Endometrial microvascular endothelial cells (primary cell): ENCODE data around the gene SKIC2. TPM values are rescaled to one million over a fixed set of nuclear protein-coding genes. Genes with fewer than 3 reads are reported as not detected.

Experiments
- total RNA-seq: library from RNA; depleted of rRNA; stranded (reverse); fragments of >200 nt; gene quantifications from one replicate; pipeline ENCODE4 v1.2.3, GENCODE V29; 2015; ENCODE audit errors: inconsistent ontology term

SKIC2 gene
- total RNA-seq, 1 donor from 2014 or later: 78.6 TPM

Other genes starting within 250 kb of the SKIC2 start
- not detected for gene LY6G6D, start 243.8 kb upstream of the SKIC2 start, total RNA-seq
- not detected for gene LY6G6C, start 237.4 kb upstream of the SKIC2 start, total RNA-seq
- gene MPIG6B, start 235.8 kb upstream of the SKIC2 start, total RNA-seq: not detected
- 64.2 TPM for gene DDAH2, start 229.9 kb upstream of the SKIC2 start, total RNA-seq
- 1,067 TPM for gene CLIC1, start 222.6 kb upstream of the SKIC2 start, total RNA-seq
- 7.8 TPM for gene MSH5, start 219.2 kb upstream of the SKIC2 start, total RNA-seq
- not detected for gene SAPCD1, start 196.5 kb upstream of the SKIC2 start, total RNA-seq
- gene VWA7, start 181.8 kb upstream of the SKIC2 start, total RNA-seq: not detected
- gene VARS1, start 163.4 kb upstream of the SKIC2 start, total RNA-seq: 101 TPM
- 172 TPM for gene LSM2, start 152.2 kb upstream of the SKIC2 start, total RNA-seq
- 0.65 TPM for gene HSPA1L, start 143.9 kb upstream of the SKIC2 start, total RNA-seq
- gene HSPA1A, start 143.6 kb upstream of the SKIC2 start, total RNA-seq: 171 TPM
- 120 TPM for gene HSPA1B, start 131.4 kb upstream of the SKIC2 start, total RNA-seq
- gene NEU1, start 96.4 kb upstream of the SKIC2 start, total RNA-seq: 94.3 TPM
- gene SLC44A4, start 80.2 kb upstream of the SKIC2 start, total RNA-seq: 2.6 TPM
- gene EHMT2, start 61.5 kb upstream of the SKIC2 start, total RNA-seq: 41.2 TPM
- gene ZBTB12, start 57.1 kb upstream of the SKIC2 start, total RNA-seq: not detected
- gene C2, start 31.5 kb upstream of the SKIC2 start, total RNA-seq: not detected
- gene CFB, start 13.1 kb upstream of the SKIC2 start, total RNA-seq: 1.6 TPM
- 141 TPM for gene NELFE, start 204 bp upstream of the SKIC2 start, total RNA-seq
- gene DXO, start 13.0 kb downstream of the SKIC2 start, total RNA-seq: 13.8 TPM
- 1.0 TPM for gene C4A, start 22.9 kb downstream of the SKIC2 start, total RNA-seq
- gene C4B, start 55.6 kb downstream of the SKIC2 start, total RNA-seq: 1.1 TPM
- gene CYP21A2, start 79.2 kb downstream of the SKIC2 start, total RNA-seq: not detected
- gene TNXB, start 150.2 kb downstream of the SKIC2 start, total RNA-seq: not detected
- gene ATF6B, start 169.1 kb downstream of the SKIC2 start, total RNA-seq: 23.0 TPM
- gene FKBPL, start 171.1 kb downstream of the SKIC2 start, total RNA-seq: 7.9 TPM
- gene PRRT1, start 192.8 kb downstream of the SKIC2 start, total RNA-seq: not detected
- 49.3 TPM for gene PPT2, start 195.0 kb downstream of the SKIC2 start, total RNA-seq
- gene EGFL8, start 205.4 kb downstream of the SKIC2 start, total RNA-seq: 6.6 TPM
- 37.0 TPM for gene AGPAT1, start 216.9 kb downstream of the SKIC2 start, total RNA-seq
- gene RNF5, start 219.2 kb downstream of the SKIC2 start, total RNA-seq: 57.0 TPM
- gene AGER, start 225.1 kb downstream of the SKIC2 start, total RNA-seq: 0.65 TPM
- gene PBX2, start 231.0 kb downstream of the SKIC2 start, total RNA-seq: 32.9 TPM
- 31.0 TPM for gene GPSM3, start 233.5 kb downstream of the SKIC2 start, total RNA-seq